HG02759 (cell line): ENCODE results near the gene GALNT14.
A peak's percentile ranks its signal among the peaks of the same experiment; 100 is the strongest.
"Not testable (repeated sequence)": the region's sequence is repeated elsewhere in the genome, so short reads cannot be mapped to it uniquely, and the experiment has no call there.

Experiments
- ATAC-seq: cut with Tn5 transposase; IDR thresholded peaks from one replicate; pipeline ENCODE4 v1.9.1; 2021; ENCODE audit warnings: mild to moderate bottlenecking, moderate library complexity; ENCODE audit not compliant: unreplicated experiment

GALNT14 gene

GRCh38 chr2:31138037-31138962 is at the start of gene GALNT14:
Gene GALNT14, minus strand, starts transcription at chr2:31138440. Its CDS starts 354 bp downstream, at chr2:31138086.
- peak; percentile 68 for ATAC-seq

- ATAC-seq, result no peak
These were observed 48.9 kb upstream of the GALNT14 start for GRCh38 chr2:31187166-31187565.

- ATAC-seq, result not testable (repeated sequence)
These were observed 45.7 kb upstream of the GALNT14 start for GRCh38 chr2:31183973-31184372.

GRCh38 chr2:31176742-31177141 is 38.5 kb upstream of the GALNT14 start:
- ATAC-seq, result no peak

GRCh38 chr2:31171142-31171541 is 32.9 kb upstream of the GALNT14 start:
- no peak for ATAC-seq

GRCh38 chr2:31170071-31170698 is 31.9 kb upstream of the GALNT14 start:
- ATAC-seq, result no peak

GRCh38 chr2:31168291-31168690 is 30.1 kb upstream of the GALNT14 start:
- ATAC-seq, result no peak

GRCh38 chr2:31166925-31167324 is 28.7 kb upstream of the GALNT14 start:
- ATAC-seq, result no peak

- ATAC-seq, result no peak
These were observed 24.8 kb upstream of the GALNT14 start for GRCh38 chr2:31163011-31163539.

GRCh38 chr2:31161637-31162036 is 23.4 kb upstream of the GALNT14 start:
- ATAC-seq, result no peak

GRCh38 chr2:31151501-31151900 is 13.3 kb upstream of the GALNT14 start:
- ATAC-seq, result no peak

GRCh38 chr2:31150120-31150670 is 12.0 kb upstream of the GALNT14 start:
- no peak for ATAC-seq

- ATAC-seq, result no peak
These were observed 10.3 kb upstream of the GALNT14 start for GRCh38 chr2:31148514-31148913.

GRCh38 chr2:31147645-31148044 is 9.4 kb upstream of the GALNT14 start:
- no peak for ATAC-seq

GRCh38 chr2:31142110-31142509 is 3.9 kb upstream of the GALNT14 start:
- no peak for ATAC-seq

GRCh38 chr2:31141443-31142085 is 3.3 kb upstream of the GALNT14 start:
- ATAC-seq, result no peak

- no peak for ATAC-seq
These were observed 1.9 kb upstream of the GALNT14 start for GRCh38 chr2:31140151-31140550.

GRCh38 chr2:31139671-31140070 is 1.4 kb upstream of the GALNT14 start:
- no peak for ATAC-seq

GRCh38 chr2:31137211-31138036 is 816 bp downstream of the GALNT14 start:
- peak; percentile 28 for ATAC-seq

GRCh38 chr2:31136732-31137131 is 1.5 kb downstream of the GALNT14 start:
- ATAC-seq, result no peak
